GM19455 (cell line): ENCODE data around the gene KCNS1.

Experiments
- ATAC-seq: cut with Tn5 transposase; IDR thresholded peaks from one replicate; pipeline ENCODE4 v1.9.1; 2021; ENCODE audit not compliant: unreplicated experiment

KCNS1 gene

DNA sequence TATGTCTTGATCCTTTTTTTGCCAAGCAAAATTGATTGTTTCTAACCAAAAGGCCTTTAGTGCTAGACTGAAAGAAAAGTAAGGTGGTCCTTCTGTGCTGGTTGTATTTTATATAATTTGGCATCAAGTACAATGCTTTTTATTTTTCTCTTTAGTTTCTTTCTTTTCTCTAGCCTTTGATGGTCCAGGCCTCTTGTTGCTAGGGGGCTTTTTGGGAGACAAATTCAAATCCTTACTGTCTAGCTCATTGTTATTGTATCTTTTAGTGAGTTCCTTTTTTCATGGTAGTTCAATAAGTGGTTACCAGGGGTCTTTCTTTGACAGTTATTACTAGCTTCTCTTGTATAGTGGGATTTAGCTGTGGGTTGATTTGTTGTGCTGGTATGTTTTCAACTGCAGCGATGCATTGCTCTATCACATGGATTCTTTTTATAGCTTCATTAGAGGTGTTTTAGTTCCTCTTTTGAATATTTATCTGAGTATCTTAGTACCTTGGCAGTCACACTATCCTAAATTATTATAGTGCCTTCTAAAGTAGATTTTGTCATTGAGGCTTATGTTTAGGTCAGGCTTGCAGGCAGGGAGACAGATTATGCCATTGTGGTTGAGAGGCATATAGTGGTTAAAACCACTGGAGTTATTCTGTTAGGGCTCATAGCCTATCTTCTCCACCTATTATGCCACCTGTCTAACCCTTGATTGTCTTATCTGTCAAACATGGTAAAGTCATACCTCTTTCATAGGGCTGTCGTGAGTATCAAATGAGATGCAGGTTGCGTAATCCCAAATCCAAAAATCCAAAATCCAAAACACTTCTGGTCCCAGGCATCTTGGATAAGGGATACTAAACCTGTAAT is 49.5 kb downstream of the KCNS1 start:
- ATAC-seq, result no peak

DNA sequence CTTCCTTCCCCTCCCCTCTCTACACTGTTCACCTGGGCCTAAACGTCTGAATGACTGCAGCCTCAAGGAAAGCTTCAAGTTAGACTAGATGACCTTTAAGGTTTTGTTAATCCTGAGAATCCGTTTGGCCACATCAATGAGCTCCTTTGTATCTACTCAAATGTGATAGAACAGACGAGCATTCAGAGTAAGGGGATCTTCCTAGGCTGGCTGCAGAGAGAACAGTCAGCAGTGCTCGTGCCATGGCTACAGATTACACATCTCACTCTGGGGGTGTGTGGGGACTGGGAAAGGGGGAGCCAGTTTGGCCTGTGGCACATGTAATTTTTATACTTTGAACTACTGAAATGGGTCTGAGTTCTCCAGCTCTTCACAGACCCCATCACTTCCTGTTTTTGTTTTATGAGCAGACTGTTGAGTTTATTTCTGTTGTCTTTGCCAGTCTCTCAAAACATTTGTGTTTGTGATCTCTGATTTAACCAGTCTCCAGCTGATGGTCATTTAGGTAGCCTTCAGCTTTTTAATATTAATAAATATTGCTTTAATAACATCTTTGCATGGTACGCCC is 50.9 kb downstream of the KCNS1 start:
- no peak for ATAC-seq

DNA sequence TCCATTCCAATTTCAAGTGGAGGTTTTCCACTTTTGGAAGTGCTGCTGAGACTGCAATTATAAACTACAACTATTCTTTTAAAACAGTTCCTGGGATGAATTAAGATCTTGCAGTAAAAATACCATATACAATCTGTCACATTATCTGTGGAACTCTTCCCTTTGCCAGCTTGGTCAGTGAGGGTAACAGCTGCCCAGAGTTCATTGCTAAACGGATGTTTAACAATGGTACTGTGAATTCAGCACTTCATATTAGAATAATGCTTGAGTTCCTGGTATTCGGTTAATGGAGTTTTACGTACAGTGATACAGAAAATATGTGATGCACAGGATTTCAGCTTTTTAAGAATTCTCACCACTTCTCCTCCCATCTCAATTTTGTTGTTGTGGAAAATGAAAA is 51.5 kb downstream of the KCNS1 start:
- no peak for ATAC-seq

DNA sequence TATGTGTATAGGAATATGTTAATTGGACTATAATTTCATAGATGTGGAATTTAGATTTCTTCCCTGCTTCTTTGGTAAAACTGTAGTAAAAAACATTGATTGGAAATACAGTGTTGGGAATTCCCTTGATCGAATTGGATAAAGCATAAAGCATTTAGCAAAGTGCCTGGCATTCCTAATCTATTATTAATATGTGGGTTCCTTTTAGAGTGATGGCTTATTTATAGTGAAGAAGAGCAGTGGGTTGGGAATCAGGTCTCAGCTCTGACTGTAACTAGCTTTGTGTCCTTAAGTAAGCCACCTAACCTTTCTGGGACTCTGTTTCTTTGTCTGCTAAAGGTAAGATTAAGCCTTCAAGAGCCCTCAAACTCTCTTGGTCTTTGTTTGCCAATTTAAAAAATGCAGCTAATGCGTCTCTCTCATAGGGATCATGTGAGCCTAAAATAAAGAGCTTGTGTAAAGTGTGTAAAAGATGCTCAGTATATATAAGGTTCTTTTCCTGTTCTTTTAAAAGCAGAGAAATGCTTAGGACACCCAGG is 53.3 kb downstream of the KCNS1 start:
- no peak for ATAC-seq

DNA sequence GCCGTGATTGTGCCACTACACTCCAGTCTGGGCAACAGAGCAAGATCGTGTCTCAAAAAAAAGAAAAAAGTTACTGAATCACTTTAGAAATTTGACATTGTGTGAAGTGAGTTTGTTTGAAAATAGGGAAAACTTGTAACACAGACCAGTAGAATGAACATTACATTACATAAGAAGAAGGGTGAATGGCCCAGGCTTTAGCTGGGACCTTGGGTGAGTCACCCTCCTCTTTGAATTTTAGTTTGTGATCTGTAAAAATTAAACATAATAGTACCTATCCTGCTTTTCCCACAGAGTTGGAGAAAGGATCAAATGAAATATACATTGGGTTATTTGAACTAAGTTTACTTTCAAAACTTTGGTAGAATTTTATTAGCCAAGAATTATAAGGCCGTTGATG is 56.3 kb downstream of the KCNS1 start:
- ATAC-seq, result no peak

DNA sequence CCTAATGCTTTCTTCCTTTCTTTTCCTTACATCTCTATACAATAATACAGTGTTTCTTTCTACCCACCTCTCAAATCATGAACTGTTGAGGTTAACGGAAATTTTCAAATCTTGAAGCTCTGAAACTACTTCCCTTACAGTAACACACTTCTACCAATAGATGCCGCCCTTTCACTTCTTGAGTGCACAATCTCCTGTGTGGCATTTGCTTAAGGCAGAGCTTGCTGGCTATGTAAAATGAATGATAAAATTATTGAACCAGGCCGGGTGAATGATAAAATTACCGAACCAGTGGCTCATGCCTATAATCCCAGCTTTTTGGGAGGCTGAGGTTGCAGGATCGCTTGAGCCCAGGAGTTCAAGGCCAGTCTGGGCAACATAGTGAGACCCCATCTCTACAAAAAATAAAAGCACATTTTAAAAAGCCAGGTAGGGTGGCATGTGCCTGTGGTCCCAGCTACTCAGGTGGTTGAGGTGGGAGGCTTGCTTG is 56.8 kb downstream of the KCNS1 start:
- ATAC-seq, result no peak

DNA sequence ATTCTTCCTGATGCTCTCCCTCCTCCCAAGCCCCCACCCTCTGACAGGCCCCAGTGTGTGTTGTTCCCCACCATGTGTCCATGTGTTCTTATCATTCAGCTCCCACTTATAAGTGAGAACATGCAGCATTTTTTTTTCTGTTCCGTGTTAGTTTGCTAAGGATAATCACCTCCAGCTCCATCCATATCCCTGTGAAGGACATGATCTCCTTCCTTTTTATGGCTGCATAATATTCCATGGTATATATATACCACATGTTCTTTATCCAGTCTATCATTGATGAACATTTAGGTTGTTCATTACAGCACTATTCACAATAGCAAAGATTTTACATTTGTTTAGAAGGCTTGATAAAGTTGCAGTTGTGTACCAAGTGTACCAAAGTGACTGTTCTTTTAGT is 57.9 kb downstream of the KCNS1 start:
- ATAC-seq, result no peak
